Measurements from ENCODE around the gene BUB1B. TPM values are rescaled to one million over a fixed set of nuclear protein-coding genes. Genes with fewer than 3 reads are reported as not detected.

The BUB1B gene
- total RNA-seq, 2 experiments from 2014 or later: 62.3 to 70.6 TPM

- H3K4me3 Mint-ChIP-seq: no peak overlapping the region
Observed at GRCh38 chr15:40198355-40199085, 37.7 kb downstream of the BUB1B start.

GRCh38 chr15:40204100-40204499 lies 43.2 kb downstream of the BUB1B start:
- no peaks in the 10 kb centered on the region for H3K27me3 Mint-ChIP-seq
- no peak overlapping the region for H3K27ac Mint-ChIP-seq
- no peak for DNase-seq
- peaks cover 41% of the 10 kb centered on the region for H3K36me3 Mint-ChIP-seq
- H3K4me1 Mint-ChIP-seq: no peaks in the 10 kb centered on the region
- H3K4me3 Mint-ChIP-seq: no peak overlapping the region
- H3K9me3 Mint-ChIP-seq: no peaks in the 10 kb centered on the region

More at GRCh38 chr15:40198355-40199085, 37.7 kb downstream of the BUB1B start:
- DNase-seq: no peak
- Mint-ChIP-seq H3K27ac (no peak overlapping the region), H3K4me1 (peaks cover 13% of the 10 kb centered on the region), H3K9me3 (no peaks in the 10 kb centered on the region), H3K36me3 (peaks cover 61% of the 10 kb centered on the region), H3K27me3 (no peaks in the 10 kb centered on the region)

GRCh38 chr15:40217166-40217824 lies 56.4 kb downstream of the BUB1B start:
- Mint-ChIP-seq H3K4me1 (no peaks in the 10 kb centered on the region), H3K27ac (no peak overlapping the region), H3K36me3 (peaks cover 35% of the 10 kb centered on the region), H3K27me3 (no peaks in the 10 kb centered on the region), H3K9me3 (no peaks in the 10 kb centered on the region), H3K4me3 (no peak overlapping the region)
- DNase-seq: peak; percentile 9

GRCh38 chr15:40219801-40220200 lies 58.9 kb downstream of the BUB1B start:
- Mint-ChIP-seq H3K36me3 (peaks cover 36% of the 10 kb centered on the region), H3K4me1 (no peaks in the 10 kb centered on the region), H3K4me3 (no peak overlapping the region), H3K27ac (no peak overlapping the region), H3K9me3 (no peaks in the 10 kb centered on the region), H3K27me3 (no peaks in the 10 kb centered on the region)
- DNase-seq: no peak

GRCh38 chr15:40222131-40222530 lies 61.3 kb downstream of the BUB1B start:
- H3K36me3 Mint-ChIP-seq: peaks cover 38% of the 10 kb centered on the region
- no peak for DNase-seq

GRCh38 chr15:40226736-40227135 lies 65.9 kb downstream of the BUB1B start:
- H3K4me3 Mint-ChIP-seq: no peak overlapping the region

More at GRCh38 chr15:40222131-40222530, 61.3 kb downstream of the BUB1B start:
- H3K4me3 Mint-ChIP-seq: no peak overlapping the region
- no peaks in the 10 kb centered on the region for H3K9me3 Mint-ChIP-seq
- H3K27me3 Mint-ChIP-seq: no peaks in the 10 kb centered on the region
- peaks cover 7% of the 10 kb centered on the region for H3K4me1 Mint-ChIP-seq
- no peak overlapping the region for H3K27ac Mint-ChIP-seq

GRCh38 chr15:40229316-40229715 lies 68.4 kb downstream of the BUB1B start:
- DNase-seq: no peak
- Mint-ChIP-seq H3K4me1 (peaks cover 7% of the 10 kb centered on the region), H3K36me3 (peaks cover 16% of the 10 kb centered on the region), H3K9me3 (no peaks in the 10 kb centered on the region), H3K4me3 (no peak overlapping the region), H3K27ac (no peak overlapping the region), H3K27me3 (no peaks in the 10 kb centered on the region)

More at GRCh38 chr15:40226736-40227135, 65.9 kb downstream of the BUB1B start:
- H3K27me3 Mint-ChIP-seq: no peaks in the 10 kb centered on the region
- peak overlapping the region; percentile 17 for H3K27ac Mint-ChIP-seq
- H3K9me3 Mint-ChIP-seq: no peaks in the 10 kb centered on the region
- H3K36me3 Mint-ChIP-seq: peaks cover 23% of the 10 kb centered on the region
- H3K4me1 Mint-ChIP-seq: peaks cover 7% of the 10 kb centered on the region
- no peak for DNase-seq

- peaks cover 7% of the 10 kb centered on the region for H3K4me1 Mint-ChIP-seq
Observed at GRCh38 chr15:40229956-40230355, 69.1 kb downstream of the BUB1B start.

GRCh38 chr15:40232625-40233070 lies 71.8 kb downstream of the BUB1B start:
- DNase-seq: no peak
- Mint-ChIP-seq H3K27me3 (peaks cover 7% of the 10 kb centered on the region), H3K27ac (no peak overlapping the region), H3K4me1 (no peaks in the 10 kb centered on the region), H3K9me3 (no peaks in the 10 kb centered on the region), H3K36me3 (peaks cover 8% of the 10 kb centered on the region), H3K4me3 (no peak overlapping the region)

More at GRCh38 chr15:40229956-40230355, 69.1 kb downstream of the BUB1B start:
- Mint-ChIP-seq H3K27ac (no peak overlapping the region), H3K4me3 (no peak overlapping the region), H3K36me3 (peaks cover 12% of the 10 kb centered on the region), H3K27me3 (no peaks in the 10 kb centered on the region), H3K9me3 (no peaks in the 10 kb centered on the region)
- DNase-seq: no peak

- DNase-seq: no peak
Observed at GRCh38 chr15:40233727-40234577, 73.1 kb downstream of the BUB1B start.

GRCh38 chr15:40234783-40235182 lies 73.9 kb downstream of the BUB1B start:
- H3K27ac Mint-ChIP-seq: no peak overlapping the region
- H3K4me3 Mint-ChIP-seq: no peak overlapping the region
- H3K9me3 Mint-ChIP-seq: no peaks in the 10 kb centered on the region
- DNase-seq: no peak
- H3K4me1 Mint-ChIP-seq: peaks cover 5% of the 10 kb centered on the region
- peaks cover 26% of the 10 kb centered on the region for H3K27me3 Mint-ChIP-seq
- H3K36me3 Mint-ChIP-seq: peaks cover 4% of the 10 kb centered on the region

More at GRCh38 chr15:40233727-40234577, 73.1 kb downstream of the BUB1B start:
- no peak overlapping the region for H3K4me3 Mint-ChIP-seq
- H3K36me3 Mint-ChIP-seq: peaks cover 8% of the 10 kb centered on the region
- H3K27ac Mint-ChIP-seq: no peak overlapping the region
- peaks cover 19% of the 10 kb centered on the region for H3K27me3 Mint-ChIP-seq
- no peaks in the 10 kb centered on the region for H3K9me3 Mint-ChIP-seq
- H3K4me1 Mint-ChIP-seq: no peaks in the 10 kb centered on the region

- no peaks in the 10 kb centered on the region for H3K9me3 Mint-ChIP-seq
- DNase-seq: no peak
- H3K36me3 Mint-ChIP-seq: peaks cover 3% of the 10 kb centered on the region
- H3K27ac Mint-ChIP-seq: no peak overlapping the region
- H3K4me1 Mint-ChIP-seq: peaks cover 5% of the 10 kb centered on the region
- no peak overlapping the region for H3K4me3 Mint-ChIP-seq
- H3K27me3 Mint-ChIP-seq: peaks cover 31% of the 10 kb centered on the region
Observed at GRCh38 chr15:40235201-40235885, 74.5 kb downstream of the BUB1B start.

GRCh38 chr15:40238532-40239403 lies 77.9 kb downstream of the BUB1B start, which contains the start of gene PAK6:
Gene PAK6 (plus strand): TSS chr15:40239063. CDS start chr15:40264786, 25,723 bp downstream.
- peak; percentile 54 for DNase-seq
- no peak within 1 kb of the TSS for H3K4me3 Mint-ChIP-seq
- H3K4me1 Mint-ChIP-seq: peaks cover 5% of the 10 kb centered on the region
- peaks cover 31% of the 10 kb centered on the region for H3K27me3 Mint-ChIP-seq
- H3K9me3 Mint-ChIP-seq: no peaks in the 10 kb centered on the region
- H3K36me3 Mint-ChIP-seq: no peaks in the 10 kb centered on the region
- H3K27ac Mint-ChIP-seq: no peak within 1 kb of the TSS

- Mint-ChIP-seq H3K4me1 (peaks cover 5% of the 10 kb centered on the region), H3K4me3 (no peak overlapping the region), H3K9me3 (no peaks in the 10 kb centered on the region), H3K27ac (no peak overlapping the region), H3K36me3 (no peaks in the 10 kb centered on the region), H3K27me3 (peaks cover 31% of the 10 kb centered on the region)
- no peak for DNase-seq
Observed at GRCh38 chr15:40239404-40239692, 78.5 kb downstream of the BUB1B start.

All from activated naive CD8-positive, alpha-beta T cell treated with anti-CD3 and anti-CD28 coated beads for 36 hours (primary cell).